ENCODE results near the gene SLC22A14.

GRCh38 chr3:38311476-38311875 lies 29.4 kb downstream of the SLC22A14 start:
- no peak for TF ChIP-seq CTCF (IDR thresholded peaks at IDR 0.05; ENCODE audit: low read depth, low read length)
- no peak for TF ChIP-seq POLR2A (IDR thresholded peaks at IDR 0.05; ENCODE audit: extremely low read depth, insufficient read length)
- TF ChIP-seq MYC (IDR thresholded peaks at IDR 0.05; ENCODE audit: low read depth, low read length) = no peak
- TF ChIP-seq MAX (IDR thresholded peaks at IDR 0.05; ENCODE audit: low read depth, low read length) = no peak
